Right kidney (tissue), 1 donor: ENCODE results near the gene SCYL2.

Experiments
- DNase-seq: peaks from one replicate; pipeline ENCODE4 v3.0.0-alpha.2; 2016

SCYL2 gene

DNA sequence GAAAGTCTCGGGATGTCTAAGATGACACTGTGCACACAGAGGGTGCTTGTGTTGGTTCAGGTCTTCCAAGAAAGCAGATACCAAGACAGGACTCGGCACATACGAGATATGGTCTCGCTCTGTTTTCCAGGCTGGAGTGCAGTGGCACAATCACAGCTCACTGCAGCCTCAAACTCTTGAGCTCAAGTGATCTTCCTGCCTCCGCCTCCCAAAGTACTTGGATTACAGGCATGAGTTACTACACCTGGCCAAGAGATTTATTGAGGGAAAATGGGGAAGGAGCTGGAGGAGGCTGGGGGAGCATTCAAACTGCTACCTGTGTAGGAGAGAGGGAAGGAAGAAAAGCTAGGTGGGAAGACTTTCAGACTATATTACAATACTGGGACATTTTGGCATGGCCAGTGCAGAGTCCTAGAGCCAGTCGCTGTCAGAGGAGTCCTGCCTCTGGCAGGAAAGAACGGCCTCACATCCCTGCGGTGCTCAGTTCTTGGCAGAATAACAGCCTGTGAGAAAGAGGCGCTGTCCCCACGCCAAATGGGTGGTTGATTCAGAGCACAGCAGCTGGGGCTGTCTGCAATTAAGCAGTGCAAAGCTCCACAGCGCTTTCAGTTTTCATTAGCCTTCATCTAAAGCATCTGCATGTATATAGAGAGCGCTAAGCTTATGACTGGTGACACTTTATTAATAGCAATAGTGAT is 108.2 kb downstream of the SCYL2 start:
- DNase-seq = peak; percentile 22

DNA sequence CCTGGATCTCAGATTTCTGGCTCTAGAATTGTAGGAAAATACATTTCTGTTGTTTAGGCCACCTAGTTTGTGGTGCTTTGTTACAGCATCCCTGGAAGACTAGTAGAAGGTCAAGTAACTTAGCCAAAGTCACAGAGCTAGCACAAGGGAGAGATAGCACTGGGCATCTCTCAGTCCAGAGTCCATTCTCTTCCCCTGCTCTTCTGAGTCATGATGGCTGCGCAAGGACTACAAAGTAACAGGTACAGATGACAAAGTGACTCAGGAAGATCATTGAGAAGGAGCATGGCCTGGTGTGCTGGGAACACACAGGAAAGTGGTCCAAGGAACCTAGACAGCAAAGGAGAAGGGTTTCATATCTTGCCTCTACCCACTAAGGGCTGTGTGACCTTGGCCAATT is 109.2 kb downstream of the SCYL2 start:
- DNase-seq = no peak

GRCh38 chr12:100381379-100381778 is 114.4 kb downstream of the SCYL2 start:
- DNase-seq = no peak

GRCh38 chr12:100382338-100382737 is 115.4 kb downstream of the SCYL2 start:
- no peak for DNase-seq

- DNase-seq = no peak
Measured at GRCh38 chr12:100383586-100384558, 116.9 kb downstream of the SCYL2 start.

GRCh38 chr12:100384559-100384935 is 117.6 kb downstream of the SCYL2 start:
- DNase-seq = no peak

DNA sequence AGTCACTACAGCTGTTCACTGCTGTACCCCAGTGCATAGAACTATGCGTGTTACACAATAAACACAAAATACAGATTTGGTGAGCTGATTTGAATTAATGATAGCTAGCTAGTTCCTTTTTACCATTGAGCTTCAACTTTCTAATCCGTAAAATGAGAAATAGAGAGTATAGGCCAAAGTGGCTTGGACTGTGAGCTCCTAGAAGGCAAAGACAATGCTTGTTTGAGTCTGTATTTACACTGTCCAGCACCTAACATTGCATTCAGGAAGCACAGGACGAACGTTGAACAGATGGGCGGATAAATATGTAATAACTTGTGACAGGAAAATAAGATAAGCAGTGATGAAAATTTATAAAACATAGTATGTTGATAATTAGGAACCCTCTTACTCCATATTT is 121.4 kb downstream of the SCYL2 start:
- no peak for DNase-seq
